ENCODE data around the gene LPCAT1.

The LPCAT1 gene

DNA sequence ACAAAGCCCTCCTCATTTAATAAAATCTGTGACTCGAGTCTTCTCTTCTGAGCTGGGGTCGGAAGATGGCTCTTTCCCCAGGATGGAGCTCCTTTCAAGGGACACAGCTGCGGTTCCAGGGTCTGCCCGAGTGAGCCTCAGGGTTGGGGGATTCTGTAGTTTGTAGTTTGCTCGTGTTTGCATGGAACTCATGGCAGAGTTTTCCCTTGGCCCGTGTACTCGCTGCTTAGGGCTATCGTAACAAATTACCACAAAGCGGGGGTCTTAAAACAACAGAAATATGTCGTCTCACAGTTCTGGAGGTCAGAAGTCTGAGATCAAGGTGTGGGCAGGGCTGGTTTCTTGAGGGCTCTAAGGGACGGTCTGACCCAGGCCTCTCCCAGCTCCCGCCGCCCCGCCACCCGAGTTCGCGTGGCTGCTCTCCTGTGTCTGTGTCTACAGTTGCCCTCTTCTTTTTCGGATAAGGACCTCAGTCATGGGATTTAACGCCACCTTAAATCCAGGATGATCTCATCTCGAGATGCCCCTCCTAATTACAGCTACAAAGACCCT lies 13.9 kb upstream of the LPCAT1 start:
- TF ChIP-seq, protein P1, sequence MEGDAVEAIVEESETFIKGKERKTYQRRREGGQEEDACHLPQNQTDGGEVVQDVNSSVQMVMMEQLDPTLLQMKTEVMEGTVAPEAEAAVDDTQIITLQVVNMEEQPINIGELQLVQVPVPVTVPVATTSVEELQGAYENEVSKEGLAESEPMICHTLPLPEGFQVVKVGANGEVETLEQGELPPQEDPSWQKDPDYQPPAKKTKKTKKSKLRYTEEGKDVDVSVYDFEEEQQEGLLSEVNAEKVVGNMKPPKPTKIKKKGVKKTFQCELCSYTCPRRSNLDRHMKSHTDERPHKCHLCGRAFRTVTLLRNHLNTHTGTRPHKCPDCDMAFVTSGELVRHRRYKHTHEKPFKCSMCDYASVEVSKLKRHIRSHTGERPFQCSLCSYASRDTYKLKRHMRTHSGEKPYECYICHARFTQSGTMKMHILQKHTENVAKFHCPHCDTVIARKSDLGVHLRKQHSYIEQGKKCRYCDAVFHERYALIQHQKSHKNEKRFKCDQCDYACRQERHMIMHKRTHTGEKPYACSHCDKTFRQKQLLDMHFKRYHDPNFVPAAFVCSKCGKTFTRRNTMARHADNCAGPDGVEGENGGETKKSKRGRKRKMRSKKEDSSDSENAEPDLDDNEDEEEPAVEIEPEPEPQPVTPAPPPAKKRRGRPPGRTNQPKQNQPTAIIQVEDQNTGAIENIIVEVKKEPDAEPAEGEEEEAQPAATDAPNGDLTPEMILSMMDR (conservative IDR thresholded peaks at IDR 0.05; ENCODE audit: low read length): no peak
- DNase-seq (ENCODE audit: low read depth): no peak
- H3K4me3 ChIP-seq (ENCODE audit: low read length): no peak overlapping the region

DNA sequence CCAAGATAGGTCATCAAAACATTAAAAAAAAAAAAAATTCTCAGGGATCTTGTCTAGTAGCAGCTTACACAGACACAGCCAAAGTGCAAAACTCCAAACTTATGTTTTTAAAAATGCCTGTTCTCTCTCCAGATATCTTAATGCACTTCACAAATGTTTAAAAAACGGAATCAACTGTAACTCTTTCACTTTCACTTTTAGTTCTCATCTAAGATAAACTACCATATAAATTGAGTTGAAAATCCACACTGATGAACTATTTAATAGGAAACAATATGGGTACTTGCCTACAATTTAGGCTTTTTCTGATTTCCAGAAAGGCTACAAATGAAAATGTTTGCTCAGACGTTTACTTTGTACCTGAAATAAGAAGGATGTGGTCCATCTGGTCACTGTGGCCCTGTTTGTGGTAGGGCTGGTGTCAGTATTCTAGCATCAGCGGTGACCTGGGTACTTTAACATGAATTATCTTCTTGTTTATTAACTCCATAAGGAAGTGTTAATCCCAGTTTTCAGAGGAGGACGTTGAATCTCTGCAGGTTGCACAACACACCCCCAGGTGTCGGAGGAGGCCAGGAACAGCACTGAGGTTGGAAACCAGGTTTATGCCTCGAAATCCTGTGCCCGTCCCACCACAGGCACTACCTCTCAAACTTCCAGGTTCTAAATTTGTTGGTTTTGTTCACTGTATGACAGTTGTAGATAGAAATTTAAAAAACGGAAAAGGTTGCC lies 13.3 kb upstream of the LPCAT1 start:
- H3K4me3 ChIP-seq (ENCODE audit: low read length): peak overlapping the region; percentile 1
- no peak for DNase-seq (ENCODE audit: low read depth)
- TF ChIP-seq, protein P1 (conservative IDR thresholded peaks at IDR 0.05; ENCODE audit: low read length): no peak

DNA sequence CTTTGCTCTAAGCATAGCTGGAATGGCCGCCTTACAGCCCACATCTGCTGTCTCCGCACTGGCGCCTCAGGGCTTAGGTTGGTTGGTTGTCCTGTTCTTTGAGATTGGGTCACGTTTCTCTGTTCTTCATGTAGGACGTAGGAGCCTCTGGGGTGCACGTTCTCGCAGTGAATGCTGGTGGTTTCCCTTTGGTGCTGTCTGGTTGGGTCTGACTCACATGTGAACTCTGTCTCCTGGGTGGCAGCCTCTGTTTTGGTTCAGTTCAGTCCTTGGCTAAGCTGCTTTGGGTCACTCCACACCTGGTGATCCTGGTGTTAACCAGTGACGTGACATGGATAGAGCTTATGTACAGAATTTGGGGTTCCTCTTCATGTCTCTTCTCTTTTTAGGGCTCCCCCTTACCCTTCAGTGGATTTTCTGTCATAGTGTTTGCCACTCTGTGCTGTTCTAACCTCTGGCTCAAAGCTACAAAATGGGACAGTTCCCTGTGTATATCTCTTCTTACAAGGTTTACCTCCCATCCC lies 12.6 kb upstream of the LPCAT1 start:
- H3K4me3 ChIP-seq (ENCODE audit: low read length): no peak overlapping the region; the same call in 1 of the 2 replicates

GRCh38 chr5:1535646-1536045 lies 11.9 kb upstream of the LPCAT1 start:
- no peak overlapping the region for H3K4me3 ChIP-seq (ENCODE audit: low read length)
- TF ChIP-seq, protein P1 (conservative IDR thresholded peaks at IDR 0.05; ENCODE audit: low read length): no peak
- DNase-seq (ENCODE audit: low read depth): no peak

More for the DNA sequence above, 12.6 kb upstream of the LPCAT1 start:
- DNase-seq (ENCODE audit: low read depth): peak; percentile 29
- TF ChIP-seq, protein P1 (conservative IDR thresholded peaks at IDR 0.05; ENCODE audit: low read length): no peak

DNA sequence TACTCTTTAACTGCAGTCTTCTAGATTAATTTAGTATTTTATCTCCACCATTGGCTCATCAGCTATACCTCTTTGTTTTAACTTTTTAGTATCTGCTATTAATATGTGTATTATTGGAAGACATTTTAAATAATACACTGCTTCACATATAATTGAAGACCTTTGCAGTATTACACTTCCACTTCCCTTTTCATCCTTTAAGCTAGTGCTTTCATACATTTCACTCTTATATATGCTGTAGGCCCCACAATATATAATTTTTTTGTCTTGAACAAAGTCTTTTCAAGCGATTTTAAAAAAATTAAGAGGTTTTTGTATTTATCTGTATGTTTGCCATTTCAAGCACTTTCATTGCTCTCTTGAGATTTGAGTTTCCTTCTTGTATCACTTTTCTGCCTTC lies 8.6 kb upstream of the LPCAT1 start:
- TF ChIP-seq, protein P1 (conservative IDR thresholded peaks at IDR 0.05; ENCODE audit: low read length): no peak
- no peak overlapping the region for H3K4me3 ChIP-seq (ENCODE audit: low read length)
- no peak for DNase-seq (ENCODE audit: low read depth)

DNA sequence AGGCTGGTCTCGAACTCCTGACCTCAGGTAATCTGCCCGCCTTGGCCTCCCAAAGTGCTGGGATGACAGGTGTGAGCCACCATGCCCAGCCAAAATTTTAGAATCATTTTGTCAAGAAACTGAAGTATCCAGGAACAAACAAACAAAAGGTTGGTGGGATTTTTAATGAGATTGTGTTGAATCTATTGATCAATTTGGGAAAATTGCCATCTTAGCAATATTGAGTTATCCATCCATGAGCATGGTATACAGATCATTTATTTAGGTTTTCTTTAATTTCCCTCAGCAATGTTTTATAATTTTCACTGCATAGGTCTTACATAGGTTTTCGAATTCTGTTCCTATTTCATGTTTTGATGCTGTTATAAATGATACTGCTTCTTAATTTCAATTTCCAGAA lies 5.7 kb upstream of the LPCAT1 start:
- no peak overlapping the region for H3K4me3 ChIP-seq (ENCODE audit: low read length)
- TF ChIP-seq, protein P1 (conservative IDR thresholded peaks at IDR 0.05; ENCODE audit: low read length): no peak
- no peak for DNase-seq (ENCODE audit: low read depth)
